Measurements from ENCODE around the gene KRI1. TPM values are rescaled to one million over a fixed set of nuclear protein-coding genes. Genes with fewer than 3 reads are reported as not detected.

KRI1 gene
- total RNA-seq, 1 experiment from 2014 or later, result 57.4 TPM

DNA sequence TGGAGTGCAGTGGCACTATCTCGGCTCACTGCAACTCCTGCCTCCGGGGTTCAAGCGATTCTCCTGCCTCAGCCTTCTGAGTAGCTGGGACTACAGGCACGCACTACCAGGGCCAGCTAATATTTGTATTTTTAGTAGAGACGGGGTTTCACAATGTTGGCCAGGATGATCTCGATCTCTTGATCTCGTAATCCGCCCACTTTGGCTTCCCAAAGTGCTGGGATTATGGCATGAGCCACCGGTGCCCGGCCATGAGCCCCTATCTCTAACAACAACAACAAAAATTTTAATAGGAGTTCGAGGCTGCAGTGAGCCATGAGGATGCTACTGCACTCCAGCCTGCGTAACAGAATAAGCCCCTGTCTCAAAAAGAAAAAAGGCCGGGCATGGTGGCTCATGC is 16.3 kb upstream of the KRI1 start:
- no peak overlapping the region for H4K5ac ChIP-seq (ENCODE audit: insufficient read length, low read depth, low read length)
- Mint-ChIP-seq H3K36me3 (ENCODE audit: insufficient read depth in 1 of 3, low read depth in 3 of 3) (peaks cover 13 to 61% (median 60%) of the 10 kb centered on the region in 3 experiments; a peak in 6 of 7 replicates), H3K9me3 (no peaks in the 10 kb centered on the region), H3K27ac (no peak overlapping the region), H3K27me3 (ENCODE audit: low read depth) (no peaks in the 10 kb centered on the region), H3K4me1 (peaks cover 12 to 19% of the 10 kb centered on the region in 2 experiments), H3K4me3 (no peak overlapping the region)
- no peak overlapping the region for H2BK12ac ChIP-seq (ENCODE audit: insufficient read length, low read depth, low read length)
- H3K4ac ChIP-seq (ENCODE audit: low read depth, low read length), result no peak overlapping the region
- peaks cover 2% of the 10 kb centered on the region for H3K79me1 ChIP-seq (ENCODE audit: insufficient read depth, low read depth, low read length, poor library complexity, severe bottlenecking)
- no peak for DNase-seq
- no peak overlapping the region for H2AK5ac ChIP-seq (ENCODE audit: insufficient read length, low read length)
- H2BK15ac ChIP-seq (ENCODE audit: low read depth, low read length), result no peak overlapping the region
- no peaks in the 10 kb centered on the region for H3K23me2 ChIP-seq (ENCODE audit: insufficient read length, low read depth, low read length, poor library complexity, severe bottlenecking)
- no peak overlapping the region for H3K14ac ChIP-seq (ENCODE audit: insufficient read depth, low read length)
- no CpG with 5 or more reads among the region's 13 CpGs for WGBS (ENCODE audit: extremely low coverage, insufficient read length, low lambda C conversion rate)
- no peak overlapping the region for H4K8ac ChIP-seq (replicated peaks; ENCODE audit: insufficient read length, low read depth, low read length)
- no peaks in the 10 kb centered on the region for H3K27me3 ChIP-seq (ENCODE audit: insufficient read depth, low read length)
- H3K56ac ChIP-seq (ENCODE audit: insufficient read length, low read depth, low read length), result no peak overlapping the region
- H3K9ac ChIP-seq (ENCODE audit: extremely low read depth, insufficient read length, low read length), result no peak overlapping the region
- no peak overlapping the region for H2BK120ac ChIP-seq (ENCODE audit: low read depth, low read length, poor library complexity, severe bottlenecking)
- no peaks in the 10 kb centered on the region for H3K4me1 ChIP-seq (ENCODE audit: insufficient read depth, low read length)
- H4K20me1 ChIP-seq (ENCODE audit: control insufficient read depth, insufficient read depth, insufficient read length), result no peaks in the 10 kb centered on the region
- H3K79me2 ChIP-seq (ENCODE audit: insufficient read depth, low read length), result no peaks in the 10 kb centered on the region
- TF ChIP-seq, protein P1, sequence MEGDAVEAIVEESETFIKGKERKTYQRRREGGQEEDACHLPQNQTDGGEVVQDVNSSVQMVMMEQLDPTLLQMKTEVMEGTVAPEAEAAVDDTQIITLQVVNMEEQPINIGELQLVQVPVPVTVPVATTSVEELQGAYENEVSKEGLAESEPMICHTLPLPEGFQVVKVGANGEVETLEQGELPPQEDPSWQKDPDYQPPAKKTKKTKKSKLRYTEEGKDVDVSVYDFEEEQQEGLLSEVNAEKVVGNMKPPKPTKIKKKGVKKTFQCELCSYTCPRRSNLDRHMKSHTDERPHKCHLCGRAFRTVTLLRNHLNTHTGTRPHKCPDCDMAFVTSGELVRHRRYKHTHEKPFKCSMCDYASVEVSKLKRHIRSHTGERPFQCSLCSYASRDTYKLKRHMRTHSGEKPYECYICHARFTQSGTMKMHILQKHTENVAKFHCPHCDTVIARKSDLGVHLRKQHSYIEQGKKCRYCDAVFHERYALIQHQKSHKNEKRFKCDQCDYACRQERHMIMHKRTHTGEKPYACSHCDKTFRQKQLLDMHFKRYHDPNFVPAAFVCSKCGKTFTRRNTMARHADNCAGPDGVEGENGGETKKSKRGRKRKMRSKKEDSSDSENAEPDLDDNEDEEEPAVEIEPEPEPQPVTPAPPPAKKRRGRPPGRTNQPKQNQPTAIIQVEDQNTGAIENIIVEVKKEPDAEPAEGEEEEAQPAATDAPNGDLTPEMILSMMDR (conservative IDR thresholded peaks at IDR 0.05), result no peak
- no peak overlapping the region for H3K4me2 ChIP-seq (ENCODE audit: insufficient read depth, insufficient read length, low read length)
- H4K91ac ChIP-seq (ENCODE audit: insufficient read length, low read depth, low read length), result no peak overlapping the region
- H2AFZ ChIP-seq (ENCODE audit: low read length), result no peak overlapping the region
- no peak overlapping the region for H3T11ph ChIP-seq (ENCODE audit: low read length)
- H3K9me3 ChIP-seq (ENCODE audit: control insufficient read depth, low read depth, low read length), result no peaks in the 10 kb centered on the region
- H2BK5ac ChIP-seq (ENCODE audit: insufficient read length, low read length), result no peak overlapping the region
- H3K23ac ChIP-seq (ENCODE audit: insufficient read length, low read depth, low read length), result no peak overlapping the region
- no peak overlapping the region for H2BK20ac ChIP-seq (ENCODE audit: low read depth, low read length, poor library complexity, severe bottlenecking)
- no peak overlapping the region for H3K18ac ChIP-seq (ENCODE audit: insufficient read length, low read depth, low read length)
- H3K27ac ChIP-seq (ENCODE audit: insufficient read length, low read depth, low read length), result no peak overlapping the region
